Measurements from ENCODE around the gene ASTN1.

DNA sequence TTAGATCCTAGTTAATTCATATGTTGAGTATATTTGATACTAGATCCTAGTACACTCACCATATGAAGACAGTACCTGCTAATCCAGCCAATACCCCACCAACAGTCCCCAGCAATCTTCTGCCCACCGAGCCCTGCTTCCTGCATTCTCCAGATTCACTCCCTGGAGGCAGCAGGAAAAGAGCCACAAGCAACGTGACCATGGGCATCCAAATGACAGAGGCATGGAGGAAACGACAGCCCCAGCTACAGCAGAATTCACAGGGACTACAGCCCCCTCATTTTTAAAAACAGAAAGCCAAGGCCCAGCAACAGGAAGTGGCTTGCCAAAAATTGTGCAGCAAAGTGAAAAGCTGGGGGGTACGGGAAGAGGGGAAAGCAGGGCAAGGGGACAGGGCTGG lies 29.3 kb downstream of the ASTN1 start:
- no peak for TF ChIP-seq RAD21 (IDR thresholded peaks at IDR 0.05; ENCODE audit: low read depth)
- no peak for TF ChIP-seq POLR2A (IDR thresholded peaks at IDR 0.05; ENCODE audit: borderline replicate concordance, extremely low read depth, insufficient read depth, insufficient read length)
- TF ChIP-seq, protein P1, sequence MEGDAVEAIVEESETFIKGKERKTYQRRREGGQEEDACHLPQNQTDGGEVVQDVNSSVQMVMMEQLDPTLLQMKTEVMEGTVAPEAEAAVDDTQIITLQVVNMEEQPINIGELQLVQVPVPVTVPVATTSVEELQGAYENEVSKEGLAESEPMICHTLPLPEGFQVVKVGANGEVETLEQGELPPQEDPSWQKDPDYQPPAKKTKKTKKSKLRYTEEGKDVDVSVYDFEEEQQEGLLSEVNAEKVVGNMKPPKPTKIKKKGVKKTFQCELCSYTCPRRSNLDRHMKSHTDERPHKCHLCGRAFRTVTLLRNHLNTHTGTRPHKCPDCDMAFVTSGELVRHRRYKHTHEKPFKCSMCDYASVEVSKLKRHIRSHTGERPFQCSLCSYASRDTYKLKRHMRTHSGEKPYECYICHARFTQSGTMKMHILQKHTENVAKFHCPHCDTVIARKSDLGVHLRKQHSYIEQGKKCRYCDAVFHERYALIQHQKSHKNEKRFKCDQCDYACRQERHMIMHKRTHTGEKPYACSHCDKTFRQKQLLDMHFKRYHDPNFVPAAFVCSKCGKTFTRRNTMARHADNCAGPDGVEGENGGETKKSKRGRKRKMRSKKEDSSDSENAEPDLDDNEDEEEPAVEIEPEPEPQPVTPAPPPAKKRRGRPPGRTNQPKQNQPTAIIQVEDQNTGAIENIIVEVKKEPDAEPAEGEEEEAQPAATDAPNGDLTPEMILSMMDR (IDR thresholded peaks at IDR 0.05 in 2 of 3, conservative IDR thresholded peaks at IDR 0.05 in 1 of 3; ENCODE audit: borderline replicate concordance in 1 of 3, insufficient read depth in 1 of 3, low read depth in 2 of 3, low read length in 2 of 3) = no peak
- TF ChIP-seq, protein P2, sequence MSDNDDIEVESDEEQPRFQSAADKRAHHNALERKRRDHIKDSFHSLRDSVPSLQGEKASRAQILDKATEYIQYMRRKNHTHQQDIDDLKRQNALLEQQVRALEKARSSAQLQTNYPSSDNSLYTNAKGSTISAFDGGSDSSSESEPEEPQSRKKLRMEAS (IDR thresholded peaks at IDR 0.05) = no peak
- no peak for TF ChIP-seq EZH2phosphoT487 (IDR thresholded peaks at IDR 0.05; ENCODE audit: borderline replicate concordance)
- no peak for TF ChIP-seq ZNF274 (IDR thresholded peaks at IDR 0.05; ENCODE audit: low read depth, low read length)

Data from HCT116 (cell line).